CD14-positive monocyte (primary cell): ENCODE measurements around the gene UBE2QL1. TPM values are rescaled to one million over a fixed set of nuclear protein-coding genes. Genes with fewer than 3 reads are reported as not detected.

Experiments
- DNase-seq, 3 donors: peaks; one replicate each; pipeline ENCODE4 v3.0.0-alpha.2; 2011 to 2022
- H2AFZ ChIP-seq: 2 replicates; pipeline ENCODE4 v1.6.0; 2012; ENCODE audit warnings: mild to moderate bottlenecking, low read depth, low read length, inconsistent platforms; ENCODE audit not compliant: insufficient read depth, poor library complexity, severe bottlenecking
- H3K27ac ChIP-seq, 2 donors: 1 replicate in 1 of 2; 2 replicates in 1 of 2; pipeline ENCODE4 v1.5.1; 2012 to 2013; ENCODE audit warnings: low read length in 2 of 2, control low read depth in 1 of 2, inconsistent platforms in 1 of 2, low read depth in 1 of 2, mild to moderate bottlenecking in 1 of 2
- H3K27me3 ChIP-seq, 2 donors: one replicate each; pipeline versions ENCODE4 v1.6.0 to v1.6.1; 2011 to 2013; ENCODE audit warnings: low read length in 2 of 2; ENCODE audit not compliant: control insufficient read depth in 2 of 2, insufficient read depth in 2 of 2
- H3K36me3 ChIP-seq, 2 donors: replicated peaks in 1 of 2; 1 replicate in 1 of 2; 2 replicates in 1 of 2; pipeline versions ENCODE4 v1.5.1 to v1.6.1; 2012 to 2013; ENCODE audit warnings: low read length in 2 of 2, control low read depth in 1 of 2, inconsistent platforms in 1 of 2, mild to moderate bottlenecking in 1 of 2; ENCODE audit not compliant: insufficient read depth in 2 of 2, control insufficient read depth in 1 of 2
- H3K4me1 ChIP-seq, 2 donors: 1 replicate in 1 of 2; 2 replicates in 1 of 2; pipeline versions ENCODE4 v1.5.1 to v1.6.1; 2012 to 2013; ENCODE audit warnings: low read length in 2 of 2, control low read depth in 1 of 2, inconsistent platforms in 1 of 2, mild to moderate bottlenecking in 1 of 2, moderate library complexity in 1 of 2; ENCODE audit not compliant: insufficient read depth in 2 of 2, control insufficient read depth in 1 of 2
- H3K4me2 ChIP-seq: replicated peaks from 2 replicates; pipeline ENCODE3; 2012; ENCODE audit warnings: low read length, moderate library complexity, mild to moderate bottlenecking; ENCODE audit not compliant: poor library complexity, severe bottlenecking; ENCODE audit errors: extremely low read depth
- H3K4me3 ChIP-seq, 3 experiments: fragments of 200-600 bp in 1 of 3; sonication (generic) in 1 of 3; replicated peaks in 1 of 3; 1 replicate in 2 of 3; 2 replicates in 1 of 3; pipeline ENCODE4 v1.5.1; 2011 to 2013; ENCODE audit warnings: low read length in 3 of 3, mild to moderate bottlenecking in 3 of 3, control low read depth in 2 of 3, low read depth in 2 of 3, inconsistent platforms in 1 of 3, moderate library complexity in 1 of 3
- H3K79me2 ChIP-seq: 2 replicates; pipeline ENCODE4 v1.6.0; 2012; ENCODE audit warnings: mild to moderate bottlenecking, control low read depth, inconsistent platforms, low read length, moderate library complexity; ENCODE audit not compliant: insufficient read depth
- H3K9ac ChIP-seq: 2 replicates; pipeline ENCODE4 v1.6.0; 2017; ENCODE audit warnings: low read length, mild to moderate bottlenecking; ENCODE audit not compliant: insufficient read depth, poor library complexity, severe bottlenecking
- H3K9me3 ChIP-seq, 2 donors: replicated peaks in 1 of 2; 1 replicate in 1 of 2; 2 replicates in 1 of 2; pipeline versions ENCODE4 v1.5.1 to v1.6.1; 2012 to 2013; ENCODE audit warnings: low read length in 2 of 2, control low read depth in 1 of 2; ENCODE audit not compliant: control insufficient read depth in 1 of 2, insufficient read depth in 1 of 2
- H4K20me1 ChIP-seq: 2 replicates; pipeline ENCODE4 v1.6.0; 2012; ENCODE audit warnings: mild to moderate bottlenecking, low read length, control low read depth, moderate library complexity; ENCODE audit not compliant: insufficient read depth
- H3K27ac Mint-ChIP-seq, 7 donors: one replicate each; pipeline ENCODE4 v1.8.0; 2020; ENCODE audit warnings: mild to moderate bottlenecking in 7 of 7, mixed read lengths in 7 of 7, moderate library complexity in 6 of 7, inconsistent platforms in 2 of 7
- H3K27me3 Mint-ChIP-seq, 3 donors: one replicate each; pipeline ENCODE4 v1.8.0; 2021 to 2022; ENCODE audit warnings: low read depth in 3 of 3, mild to moderate bottlenecking in 3 of 3, mixed read lengths in 3 of 3, moderate library complexity in 3 of 3, inconsistent platforms in 1 of 3
- H3K36me3 Mint-ChIP-seq, 2 donors: one replicate each; pipeline ENCODE4 v1.8.0; 2020; ENCODE audit warnings: mixed read lengths in 2 of 2, inconsistent platforms in 1 of 2, mild to moderate bottlenecking in 1 of 2
- H3K4me1 Mint-ChIP-seq: one replicate; pipeline ENCODE4 v1.8.0; 2020; ENCODE audit warnings: mild to moderate bottlenecking, mixed read lengths
- H3K4me3 Mint-ChIP-seq, 2 donors: one replicate each; pipeline ENCODE4 v1.8.0; 2020; ENCODE audit warnings: mild to moderate bottlenecking in 2 of 2, mixed read lengths in 2 of 2, moderate library complexity in 1 of 2
- H3K9me3 Mint-ChIP-seq, 7 donors: one replicate each; pipeline ENCODE4 v1.8.0; 2020 to 2022; ENCODE audit warnings: mixed read lengths in 7 of 7, mild to moderate bottlenecking in 6 of 7, moderate library complexity in 6 of 7, inconsistent platforms in 2 of 7
- CTCF ChIP-seq: fragments of 200-600 bp; IDR thresholded peaks from one replicate; pipeline ENCODE4 v1.8.0; 2022; ENCODE audit warnings: antibody characterized with exemption, mild to moderate bottlenecking
- WGBS: methylation state at CpG from one replicate; pipeline ENCODE4 v1.1.5; 2013; ENCODE audit warnings: missing lambda C conversion rate; ENCODE audit not compliant: insufficient coverage; 5-methylcytosine and 5-hydroxymethylcytosine counted together
- intact Hi-C, 2 donors: fragments of 100-400 bp; cut with micrococcal nuclease; formaldehyde crosslinking; loops; one replicate each; pipeline versions ENCODE4 v1.15.0 to v1.15.1; 2023
- polyA plus RNA-seq, 3 donors: library from polyadenylated mRNA; depleted of rRNA in 1 of 3; unstranded in 2 of 3; stranded (reverse) in 1 of 3; fragments of 300-500 nt in 2 of 3; fragments of >200 nt in 1 of 3; fragmentation: Illumina TruSeq in 2 of 3; gene quantifications; 1 replicate in 2 of 3; 2 replicates in 1 of 3; pipeline ENCODE4 v1.2.3, GENCODE V29; 2012 to 2021

Gene UBE2QL1
- polyA plus RNA-seq, 3 donors, result not detected

DNA sequence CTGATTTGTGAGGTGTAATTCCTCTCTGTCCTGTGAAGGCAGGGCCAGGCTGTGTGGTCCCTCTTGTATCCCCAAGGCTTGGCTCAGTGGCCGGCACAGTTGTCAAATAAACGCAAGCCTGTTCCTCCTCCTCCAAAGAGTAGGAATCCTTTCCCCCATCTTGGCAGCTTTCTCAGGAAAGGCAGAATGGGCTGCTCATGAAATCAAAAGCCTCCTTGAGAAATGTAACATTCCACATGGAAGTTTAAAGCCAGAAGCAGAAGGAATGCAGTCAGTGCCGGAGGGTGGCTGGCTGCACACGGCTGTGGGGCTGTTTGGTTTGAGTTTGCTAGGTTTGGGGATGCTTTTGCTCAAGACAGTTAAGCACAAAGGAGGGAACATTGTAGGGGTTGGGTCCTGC, 35.8 kb upstream of the UBE2QL1 start:
- TF ChIP-seq CTCF, result no peak
- Histone ChIP-seq H3K36me3 (no peaks in the 10 kb centered on the region), H3K9me3 (no peaks in the 10 kb centered on the region), H3K9ac (no peak overlapping the region), H3K27me3 (no peaks in the 10 kb centered on the region), H3K4me3 (no peak overlapping the region), H2AFZ (no peak overlapping the region), H3K79me2 (no peaks in the 10 kb centered on the region), H4K20me1 (no peaks in the 10 kb centered on the region), H3K27ac (no peak overlapping the region), H3K4me2 (no peak overlapping the region), H3K4me1 (no peaks in the 10 kb centered on the region)
- H3K36me3 Mint-ChIP-seq, result no peaks in the 10 kb centered on the region
- DNase-seq, result no peak
- H3K27ac Mint-ChIP-seq, result no peak overlapping the region
- intact Hi-C loops, result no loop called here
- H3K4me1 Mint-ChIP-seq, result no peaks in the 10 kb centered on the region
- peaks cover 0 to 4% (median 1%) of the 10 kb centered on the region in 7 donors for H3K9me3 Mint-ChIP-seq
- H3K4me3 Mint-ChIP-seq, result no peak overlapping the region
- peaks cover 0 to 7% (median 0%) of the 10 kb centered on the region in 3 donors for H3K27me3 Mint-ChIP-seq
- 82% methylated on average over 4 of the region's 4 CpGs for WGBS

GRCh38 chr5:6417657-6418056, 31.0 kb upstream of the UBE2QL1 start:
- WGBS, result 94% methylated on average over 3 of the region's 10 CpGs
- no peak overlapping the region for H3K9ac ChIP-seq
- no peaks in the 10 kb centered on the region for H3K4me1 ChIP-seq
- intact Hi-C loops, result no loop called here
- Mint-ChIP-seq H3K4me1 (no peaks in the 10 kb centered on the region), H3K27me3 (peaks cover 0 to 5% (median 2%) of the 10 kb centered on the region in 3 donors), H3K27ac (peak overlapping the region in 1 of 7 donors; percentile 67), H3K36me3 (no peaks in the 10 kb centered on the region), H3K9me3 (peaks cover 0 to 8% (median 2%) of the 10 kb centered on the region in 7 donors), H3K4me3 (no peak overlapping the region)
- H3K4me2 ChIP-seq, result no peak overlapping the region
- no peak for TF ChIP-seq CTCF
- H3K27me3 ChIP-seq, result no peaks in the 10 kb centered on the region
- H3K27ac ChIP-seq, result no peak overlapping the region
- H3K79me2 ChIP-seq, result no peaks in the 10 kb centered on the region
- H3K4me3 ChIP-seq, result no peak overlapping the region
- no peak for DNase-seq
- no peaks in the 10 kb centered on the region for H4K20me1 ChIP-seq
- no peaks in the 10 kb centered on the region for H3K9me3 ChIP-seq
- H3K36me3 ChIP-seq, result no peaks in the 10 kb centered on the region
- H2AFZ ChIP-seq, result no peak overlapping the region
